Large intestine (tissue), 3 donors: ENCODE results near the gene SYTL1. TPM values are rescaled to one million over a fixed set of nuclear protein-coding genes. Genes with fewer than 3 reads are reported as not detected.

Experiments used
- DNase-seq, 2 donors: peaks; one replicate each; pipeline versions ENCODE4 v3.0.0 to v3.0.0-alpha.2; 2013
- H3K27ac ChIP-seq: one replicate; pipeline ENCODE4 v1.5.1; 2013; ENCODE audit warnings: low read length
- H3K27me3 ChIP-seq: 2 replicates; pipeline ENCODE4 v1.6.1; 2013; ENCODE audit warnings: low read length; ENCODE audit not compliant: control insufficient read depth, insufficient read depth
- H3K36me3 ChIP-seq: 2 replicates; pipeline ENCODE4 v1.6.1; 2013; ENCODE audit warnings: low read length; ENCODE audit not compliant: control insufficient read depth, insufficient read depth
- H3K4me1 ChIP-seq: one replicate; pipeline ENCODE4 v1.6.1; 2013; ENCODE audit warnings: low read length; ENCODE audit not compliant: control insufficient read depth, insufficient read depth
- H3K4me3 ChIP-seq: one replicate; pipeline ENCODE4 v1.5.1; 2013; ENCODE audit warnings: low read length
- H3K9me3 ChIP-seq: one replicate; pipeline ENCODE4 v1.6.1; 2013; ENCODE audit warnings: mild to moderate bottlenecking, low read depth, low read length, moderate library complexity; ENCODE audit not compliant: control insufficient read depth
- WGBS: methylation state at CpG from one replicate; pipeline ENCODE4 v1.1.5; 2013; ENCODE audit warnings: low lambda C conversion rate; ENCODE audit not compliant: insufficient coverage; 5-methylcytosine and 5-hydroxymethylcytosine counted together
- polyA plus RNA-seq: library from polyadenylated mRNA; unstranded; fragments of 120-200 nt; gene quantifications from one replicate; pipeline ENCODE4 v1.2.1, GENCODE V29; 2013

SYTL1 gene
- polyA plus RNA-seq, 1 donor: 9.8 TPM

GRCh38 chr1:27388337-27389005, 46.6 kb downstream of the SYTL1 start:
- Histone ChIP-seq H3K27me3 (peaks cover 7% of the 10 kb centered on the region), H3K27ac (no peak overlapping the region), H3K4me3 (no peak overlapping the region), H3K4me1 (peaks cover 15% of the 10 kb centered on the region), H3K9me3 (no peaks in the 10 kb centered on the region), H3K36me3 (no peaks in the 10 kb centered on the region)
- WGBS: no CpG with 5 or more reads among the region's 5 CpGs
- DNase-seq: peak in 1 of 2 donors; percentile 45

- WGBS: no CpG with 5 or more reads among the region's 13 CpGs
- peak overlapping the region; percentile 27 for H3K4me3 ChIP-seq
- H3K27ac ChIP-seq: no peak overlapping the region
- H3K4me1 ChIP-seq: peaks cover 15% of the 10 kb centered on the region
- H3K36me3 ChIP-seq: no peaks in the 10 kb centered on the region
- no peaks in the 10 kb centered on the region for H3K9me3 ChIP-seq
- H3K27me3 ChIP-seq: peaks cover 7% of the 10 kb centered on the region
- DNase-seq: peak; percentile 43 to 61
Observed at GRCh38 chr1:27391511-27392095, 49.8 kb downstream of the SYTL1 start.

GRCh38 chr1:27392096-27392777, 50.4 kb downstream of the SYTL1 start, which contains the start of gene GPR3:
Gene GPR3, plus strand, starts transcription at chr1:27392622. Its CDS starts 1,177 bp downstream, at chr1:27393799.
- H3K9me3 ChIP-seq: no peaks in the 10 kb centered on the region
- no peaks in the 10 kb centered on the region for H3K36me3 ChIP-seq
- H3K4me1 ChIP-seq: peaks cover 15% of the 10 kb centered on the region
- H3K27ac ChIP-seq: no peak within 1 kb of the TSS
- peak; percentile 83 to 86 for DNase-seq
- peak within 1 kb of the TSS; percentile 32 for H3K4me3 ChIP-seq
- no CpG with 5 or more reads among the region's 69 CpGs for WGBS
- H3K27me3 ChIP-seq: peaks cover 7% of the 10 kb centered on the region

- WGBS: no CpG with 5 or more reads among the region's 30 CpGs
- Histone ChIP-seq H3K36me3 (no peaks in the 10 kb centered on the region), H3K27ac (no peak overlapping the region), H3K9me3 (no peaks in the 10 kb centered on the region), H3K27me3 (peaks cover 7% of the 10 kb centered on the region), H3K4me3 (peak overlapping the region; percentile 32), H3K4me1 (peaks cover 15% of the 10 kb centered on the region)
- DNase-seq: no peak
Observed at GRCh38 chr1:27392778-27393635, 51.2 kb downstream of the SYTL1 start.

- no peaks in the 10 kb centered on the region for H3K36me3 ChIP-seq
- H3K27ac ChIP-seq: no peak overlapping the region
- DNase-seq: no peak
- H3K27me3 ChIP-seq: peaks cover 7% of the 10 kb centered on the region
- no CpG with 5 or more reads among the region's 18 CpGs for WGBS
- no peak overlapping the region for H3K4me3 ChIP-seq
- H3K4me1 ChIP-seq: peaks cover 23% of the 10 kb centered on the region
- no peaks in the 10 kb centered on the region for H3K9me3 ChIP-seq
Observed at GRCh38 chr1:27393641-27394281, 51.9 kb downstream of the SYTL1 start.

- H3K4me3 ChIP-seq: no peak overlapping the region
- no peak for DNase-seq
- H3K9me3 ChIP-seq: no peaks in the 10 kb centered on the region
- no CpG with 5 or more reads among the region's 9 CpGs for WGBS
- H3K27me3 ChIP-seq: peaks cover 7% of the 10 kb centered on the region
- no peaks in the 10 kb centered on the region for H3K36me3 ChIP-seq
- no peak overlapping the region for H3K27ac ChIP-seq
- H3K4me1 ChIP-seq: peaks cover 28% of the 10 kb centered on the region
Observed at GRCh38 chr1:27394282-27394658, 52.4 kb downstream of the SYTL1 start.

- Histone ChIP-seq H3K36me3 (no peaks in the 10 kb centered on the region), H3K27me3 (peaks cover 7% of the 10 kb centered on the region), H3K9me3 (no peaks in the 10 kb centered on the region), H3K4me3 (no peak overlapping the region), H3K4me1 (peaks cover 33% of the 10 kb centered on the region), H3K27ac (no peak overlapping the region)
- no peak for DNase-seq
- WGBS: no CpG with 5 or more reads among the region's 1 CpG
Observed at GRCh38 chr1:27394925-27395324, 53.1 kb downstream of the SYTL1 start.

GRCh38 chr1:27395441-27396195, 53.8 kb downstream of the SYTL1 start:
- H3K27ac ChIP-seq: no peak overlapping the region
- no CpG with 5 or more reads among the region's 10 CpGs for WGBS
- peak; percentile 34 to 53 for DNase-seq

GRCh38 chr1:27397110-27397509, 55.3 kb downstream of the SYTL1 start:
- WGBS: no CpG with 5 or more reads among the region's 3 CpGs
- H3K27ac ChIP-seq: no peak overlapping the region

More at GRCh38 chr1:27395441-27396195, 53.8 kb downstream of the SYTL1 start:
- Histone ChIP-seq H3K9me3 (no peaks in the 10 kb centered on the region), H3K36me3 (no peaks in the 10 kb centered on the region), H3K4me3 (no peak overlapping the region), H3K27me3 (peaks cover 7% of the 10 kb centered on the region), H3K4me1 (peaks cover 33% of the 10 kb centered on the region)

More at GRCh38 chr1:27397110-27397509, 55.3 kb downstream of the SYTL1 start:
- Histone ChIP-seq H3K36me3 (no peaks in the 10 kb centered on the region), H3K4me3 (no peak overlapping the region), H3K27me3 (peaks cover 2% of the 10 kb centered on the region), H3K9me3 (no peaks in the 10 kb centered on the region), H3K4me1 (peaks cover 28% of the 10 kb centered on the region)
- DNase-seq: no peak
